B cell (primary cell): Measurements from ENCODE around the gene ZNF560.

Experiments used
- CTCF ChIP-seq: fragments of 200-600 bp; IDR thresholded peaks from one replicate; pipeline ENCODE4 v1.8.0; 2022; ENCODE audit warnings: antibody characterized with exemption, mild to moderate bottlenecking
- EZH2 ChIP-seq: IDR thresholded peaks from 2 replicates; pipeline ENCODE4 v1.6.1; 2012; ENCODE audit warnings: borderline replicate concordance, low read depth, mild to moderate bottlenecking, moderate library complexity, low read length; ENCODE audit not compliant: insufficient read depth, poor library complexity, severe bottlenecking

- TF ChIP-seq EZH2 (no peak), CTCF (no peak)
Measured at GRCh38 chr19:9494096-9494495, 4.3 kb downstream of the ZNF560 start.
